HCT116 (cell line): ENCODE results near the gene NAP1L1.

ENCODE experiments used
- EZH2 ChIP-seq: fragments of 200-600 bp; sonication (generic); IDR thresholded peaks from 2 replicates; pipeline ENCODE4 v1.6.1; 2017; ENCODE audit warnings: antibody characterized with exemption, mixed run types
- ZFX ChIP-seq: fragments of 450-650 bp; IDR thresholded peaks from 2 replicates; pipeline ENCODE4 v1.6.1; 2017

DNA sequence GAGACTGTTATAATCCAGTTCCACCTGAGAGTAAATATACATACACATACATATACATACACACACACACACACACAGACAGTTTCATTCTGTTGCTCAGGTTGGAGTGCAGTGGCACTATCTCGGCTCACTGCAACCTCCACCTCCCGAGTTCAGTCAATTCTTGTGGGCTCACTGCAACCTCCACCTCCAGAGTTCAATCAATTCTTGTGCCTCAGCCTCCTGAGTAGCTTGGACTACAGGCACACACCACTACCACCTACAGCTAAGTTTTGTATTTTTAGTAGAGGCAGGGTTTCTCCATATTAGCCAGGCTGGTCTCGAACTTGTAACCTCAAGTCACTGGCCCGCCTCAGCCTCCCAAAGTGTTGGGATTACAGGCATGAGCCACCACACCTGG, 44.0 kb downstream of the NAP1L1 start:
- TF ChIP-seq EZH2 (no peak), ZFX (no peak)
